Smooth muscle cell (in vitro differentiated cells): ENCODE results near the gene LHPP. TPM values are rescaled to one million over a fixed set of nuclear protein-coding genes. Genes with fewer than 3 reads are reported as not detected.

Experiments
- DNase-seq: peaks from one replicate; lab custom pipeline; 2025; ENCODE audit not compliant: unreplicated experiment; lab: John Stamatoyannopoulos, UW
- H2AFZ ChIP-seq: fragments of 200-600 bp; sonication (generic); 2 replicates; pipeline ENCODE4 v1.6.0; 2016; ENCODE audit warnings: antibody characterized with exemption, low read depth, mild to moderate bottlenecking
- H3F3A ChIP-seq: fragments of 200-600 bp; sonication (generic); 2 replicates; pipeline ENCODE4 v1.6.0; 2017; ENCODE audit warnings: antibody characterized with exemption, low read depth
- H3K27ac ChIP-seq: fragments of 200-600 bp; sonication (generic); 2 replicates; pipeline ENCODE4 v1.5.1; 2016; ENCODE audit warnings: low read depth, mild to moderate bottlenecking
- H3K27me3 ChIP-seq: fragments of 200-600 bp; sonication (generic); 2 replicates; pipeline ENCODE4 v1.6.1; 2016; ENCODE audit warnings: low read depth, mild to moderate bottlenecking
- H3K36me3 ChIP-seq: fragments of 200-600 bp; sonication (generic); 2 replicates; pipeline ENCODE4 v1.5.1; 2016; ENCODE audit warnings: low read depth
- H3K4me1 ChIP-seq: fragments of 200-600 bp; sonication (generic); 2 replicates; pipeline ENCODE4 v1.5.1; 2016; ENCODE audit warnings: low read depth
- H3K4me2 ChIP-seq: fragments of 200-600 bp; sonication (generic); 2 replicates; pipeline ENCODE4 v1.6.0; 2016; ENCODE audit warnings: mild to moderate bottlenecking
- H3K4me3 ChIP-seq: fragments of 200-600 bp; sonication (generic); 2 replicates; pipeline ENCODE4 v1.5.1; 2016; ENCODE audit warnings: mild to moderate bottlenecking
- H3K79me2 ChIP-seq: fragments of 200-600 bp; sonication (generic); 2 replicates; pipeline ENCODE4 v1.6.0; 2016; ENCODE audit warnings: low read depth, mild to moderate bottlenecking
- H3K9ac ChIP-seq: fragments of 200-600 bp; sonication (generic); 2 replicates; pipeline ENCODE4 v1.6.0; 2016; ENCODE audit warnings: low read depth
- H3K9me3 ChIP-seq: fragments of 200-600 bp; sonication (generic); replicated peaks from 2 replicates; pipeline ENCODE4 v1.5.1; 2016; ENCODE audit warnings: low read depth
- H4K20me1 ChIP-seq: fragments of 200-600 bp; sonication (generic); 2 replicates; pipeline ENCODE4 v1.6.0; 2016; ENCODE audit warnings: low read depth
- CTCF ChIP-seq: fragments of 200-600 bp; sonication (generic); IDR thresholded peaks from 2 replicates; pipeline ENCODE4 v1.5.1; 2017; ENCODE audit warnings: borderline replicate concordance, mild to moderate bottlenecking, antibody characterized with exemption; ENCODE audit not compliant: insufficient read depth, poor library complexity, severe bottlenecking
- WGBS: methylation state at CpG from one replicate; pipeline ENCODE4 v1.1.7; 2016; ENCODE audit warnings: low lambda C conversion rate; 5-methylcytosine and 5-hydroxymethylcytosine counted together
- polyA plus RNA-seq: library from polyadenylated mRNA; unstranded; fragments of >200 nt; fragmentation: Nextera tagmentation; extraction: Ambion mirVana; gene quantifications from 2 replicates; pipeline ENCODE4 v1.2.1, GENCODE V29; 2016
- total RNA-seq: library from RNA; depleted of rRNA; stranded (reverse); fragments of >200 nt; gene quantifications from 2 replicates; pipeline ENCODE4 v1.2.3, GENCODE V29; 2014

Gene LHPP
- total and polyA plus RNA-seq, 2 experiments from 2014 or later: 7.6 to 14.0 TPM

- Histone ChIP-seq H3K4me3 (no peak overlapping the region), H3K9ac (no peak overlapping the region), H3K79me2 (no peaks in the 10 kb centered on the region), H3K4me2 (no peak overlapping the region), H3F3A (no peaks in the 10 kb centered on the region), H3K36me3 (no peaks in the 10 kb centered on the region), H3K27ac (no peak overlapping the region), H3K27me3 (no peaks in the 10 kb centered on the region), H3K4me1 (no peaks in the 10 kb centered on the region), H3K9me3 (no peaks in the 10 kb centered on the region), H2AFZ (no peak overlapping the region), H4K20me1 (no peaks in the 10 kb centered on the region)
- no peak for TF ChIP-seq CTCF
- no peak for DNase-seq
- 96% methylated on average over 21 of the region's 21 CpGs for WGBS
Measured at GRCh38 chr10:124516746-124517397, 55.2 kb downstream of the LHPP start.

- no peaks in the 10 kb centered on the region for H3K9me3 ChIP-seq
- no peak overlapping the region for H3K27ac ChIP-seq
- no peaks in the 10 kb centered on the region for H3K27me3 ChIP-seq
- no peak for TF ChIP-seq CTCF
- H2AFZ ChIP-seq: no peak overlapping the region
- H3K36me3 ChIP-seq: no peaks in the 10 kb centered on the region
- 96% methylated on average over 6 of the region's 6 CpGs for WGBS
- no peaks in the 10 kb centered on the region for H3K79me2 ChIP-seq
- no peaks in the 10 kb centered on the region for H3K4me1 ChIP-seq
- no peak overlapping the region for H3K4me3 ChIP-seq
- H3K4me2 ChIP-seq: no peak overlapping the region
- DNase-seq: no peak
- H3K9ac ChIP-seq: no peak overlapping the region
- H3F3A ChIP-seq: no peaks in the 10 kb centered on the region
- H4K20me1 ChIP-seq: no peaks in the 10 kb centered on the region
Measured at GRCh38 chr10:124517461-124517860, 55.8 kb downstream of the LHPP start.

GRCh38 chr10:124517931-124518330 lies 56.3 kb downstream of the LHPP start:
- no peak overlapping the region for H3K4me3 ChIP-seq
- H3K4me2 ChIP-seq: no peak overlapping the region
- 98% methylated on average over 9 of the region's 9 CpGs for WGBS
- H3K27me3 ChIP-seq: no peaks in the 10 kb centered on the region
- DNase-seq: no peak
- no peaks in the 10 kb centered on the region for H3K36me3 ChIP-seq
- H3K4me1 ChIP-seq: no peaks in the 10 kb centered on the region
- H3K9ac ChIP-seq: no peak overlapping the region
- H3F3A ChIP-seq: no peaks in the 10 kb centered on the region
- TF ChIP-seq CTCF: no peak
- no peaks in the 10 kb centered on the region for H4K20me1 ChIP-seq
- no peak overlapping the region for H3K27ac ChIP-seq
- no peaks in the 10 kb centered on the region for H3K79me2 ChIP-seq
- H3K9me3 ChIP-seq: no peaks in the 10 kb centered on the region
- H2AFZ ChIP-seq: no peak overlapping the region

GRCh38 chr10:124518366-124518765 lies 56.7 kb downstream of the LHPP start:
- Histone ChIP-seq H2AFZ (no peak overlapping the region), H3K4me3 (no peak overlapping the region), H3K4me1 (no peaks in the 10 kb centered on the region), H3K79me2 (no peaks in the 10 kb centered on the region), H3F3A (no peaks in the 10 kb centered on the region), H3K27ac (no peak overlapping the region), H3K36me3 (no peaks in the 10 kb centered on the region), H3K27me3 (no peaks in the 10 kb centered on the region), H4K20me1 (no peaks in the 10 kb centered on the region), H3K9me3 (no peaks in the 10 kb centered on the region), H3K4me2 (no peak overlapping the region), H3K9ac (no peak overlapping the region)
- TF ChIP-seq CTCF: no peak
- over 99% methylated on average over 15 of the region's 15 CpGs for WGBS
- DNase-seq: no peak
